HepG2 (cell line): ENCODE results near the gene C12orf60.

Experiments
- POLR2AphosphoS5 ChIP-seq: IDR thresholded peaks from 2 replicates; pipeline ENCODE4 v1.6.1; 2012; ENCODE audit warnings: low read depth, low read length
- TAF1 ChIP-seq: sonication (generic); formaldehyde crosslinking; IDR thresholded peaks from 2 replicates; pipeline ENCODE4 v1.4.0; 2020; ENCODE audit warnings: missing genetic modification reagents
- ZNF274 ChIP-seq: sonication (generic); formaldehyde crosslinking; IDR thresholded peaks from 2 replicates; pipeline ENCODE4 v1.5.1; 2020; ENCODE audit warnings: mild to moderate bottlenecking, missing genetic modification reagents

DNA sequence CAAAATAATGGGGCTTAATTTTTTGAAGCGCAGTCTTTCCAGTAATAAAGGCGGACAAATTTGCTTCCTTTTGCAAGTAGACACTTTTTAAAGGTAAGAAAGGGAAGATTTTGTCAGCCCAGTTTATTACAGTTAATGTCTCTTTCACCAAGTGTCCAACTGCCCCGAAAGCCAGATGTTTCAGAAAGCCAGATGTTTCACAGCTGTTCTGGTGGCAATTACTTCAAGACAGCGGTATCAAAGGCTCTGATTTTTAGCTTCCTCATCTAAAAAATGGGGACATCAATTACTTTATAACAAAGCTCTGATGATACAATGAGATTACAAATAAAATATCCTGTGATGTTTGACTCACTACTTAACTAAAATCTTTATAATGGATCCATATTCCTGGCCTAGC lies 1.2 kb upstream of the C12orf60 start:
- TF ChIP-seq ZNF274 (CRISPR knock-in tag) (no peak), TAF1 (CRISPR knock-in tag) (no peak), POLR2AphosphoS5 (no peak)
